ENCODE results near the gene LRBA. TPM values are rescaled to one million over a fixed set of nuclear protein-coding genes. Genes with fewer than 3 reads are reported as not detected.

The LRBA gene
- total RNA-seq, 2 donors from 2014 or later = 55.5 to 77.7 TPM

DNA sequence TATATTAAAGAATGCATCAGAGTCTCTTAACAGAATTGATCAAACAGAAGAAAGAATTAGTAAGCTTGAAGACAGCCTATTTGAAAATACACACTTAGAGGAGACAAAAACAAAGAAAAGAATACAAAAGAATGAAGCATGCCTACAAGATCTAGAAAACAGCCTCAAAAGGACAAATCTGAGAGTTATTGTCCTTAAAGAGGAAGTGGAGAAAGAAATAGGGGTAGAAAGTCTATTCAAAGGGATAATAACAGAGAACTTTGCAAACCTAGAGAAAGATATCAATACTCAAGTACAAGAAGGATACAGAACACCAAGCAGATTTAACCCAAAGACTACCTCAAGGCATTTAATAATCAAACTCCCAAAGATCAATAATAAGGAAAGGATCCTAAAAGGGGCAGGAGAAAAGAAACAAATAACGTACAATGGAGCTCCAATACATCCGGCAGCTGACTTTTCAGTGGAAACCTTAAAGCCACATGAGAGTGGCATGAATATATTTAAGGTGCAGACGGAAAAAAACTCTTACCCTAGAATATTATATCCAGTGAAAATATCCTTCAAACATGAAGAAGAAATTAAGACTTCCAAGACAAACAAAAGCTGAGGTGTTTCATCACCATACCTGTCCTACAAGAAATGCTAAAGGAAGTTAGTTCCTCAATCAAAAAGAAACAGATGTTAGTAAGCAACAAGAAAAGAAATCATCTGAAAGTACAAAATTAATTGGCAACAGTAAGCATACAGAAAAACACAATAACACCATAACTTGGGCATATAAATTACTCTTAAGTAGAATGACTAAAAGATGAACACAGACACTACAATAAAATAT is 36.1 kb downstream of the LRBA start:
- no peaks in the 10 kb centered on the region for H3K27me3 ChIP-seq
- TF ChIP-seq, protein P1, sequence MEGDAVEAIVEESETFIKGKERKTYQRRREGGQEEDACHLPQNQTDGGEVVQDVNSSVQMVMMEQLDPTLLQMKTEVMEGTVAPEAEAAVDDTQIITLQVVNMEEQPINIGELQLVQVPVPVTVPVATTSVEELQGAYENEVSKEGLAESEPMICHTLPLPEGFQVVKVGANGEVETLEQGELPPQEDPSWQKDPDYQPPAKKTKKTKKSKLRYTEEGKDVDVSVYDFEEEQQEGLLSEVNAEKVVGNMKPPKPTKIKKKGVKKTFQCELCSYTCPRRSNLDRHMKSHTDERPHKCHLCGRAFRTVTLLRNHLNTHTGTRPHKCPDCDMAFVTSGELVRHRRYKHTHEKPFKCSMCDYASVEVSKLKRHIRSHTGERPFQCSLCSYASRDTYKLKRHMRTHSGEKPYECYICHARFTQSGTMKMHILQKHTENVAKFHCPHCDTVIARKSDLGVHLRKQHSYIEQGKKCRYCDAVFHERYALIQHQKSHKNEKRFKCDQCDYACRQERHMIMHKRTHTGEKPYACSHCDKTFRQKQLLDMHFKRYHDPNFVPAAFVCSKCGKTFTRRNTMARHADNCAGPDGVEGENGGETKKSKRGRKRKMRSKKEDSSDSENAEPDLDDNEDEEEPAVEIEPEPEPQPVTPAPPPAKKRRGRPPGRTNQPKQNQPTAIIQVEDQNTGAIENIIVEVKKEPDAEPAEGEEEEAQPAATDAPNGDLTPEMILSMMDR (IDR thresholded peaks at IDR 0.05) = no peak
- H3K4me3 ChIP-seq = no peak overlapping the region
- no peaks in the 10 kb centered on the region for H3K4me1 ChIP-seq
- no peak overlapping the region for H3K27ac ChIP-seq
- H3K9me3 ChIP-seq = no peaks in the 10 kb centered on the region
- H3K9ac ChIP-seq (ENCODE audit: low read depth in 2 of 2, low read length in 2 of 2) = no peak overlapping the region
- no peaks in the 10 kb centered on the region for H3K36me3 ChIP-seq
- DNase-seq = no peak
- intact Hi-C loops (cut with DNase I) = no loop called here

DNA sequence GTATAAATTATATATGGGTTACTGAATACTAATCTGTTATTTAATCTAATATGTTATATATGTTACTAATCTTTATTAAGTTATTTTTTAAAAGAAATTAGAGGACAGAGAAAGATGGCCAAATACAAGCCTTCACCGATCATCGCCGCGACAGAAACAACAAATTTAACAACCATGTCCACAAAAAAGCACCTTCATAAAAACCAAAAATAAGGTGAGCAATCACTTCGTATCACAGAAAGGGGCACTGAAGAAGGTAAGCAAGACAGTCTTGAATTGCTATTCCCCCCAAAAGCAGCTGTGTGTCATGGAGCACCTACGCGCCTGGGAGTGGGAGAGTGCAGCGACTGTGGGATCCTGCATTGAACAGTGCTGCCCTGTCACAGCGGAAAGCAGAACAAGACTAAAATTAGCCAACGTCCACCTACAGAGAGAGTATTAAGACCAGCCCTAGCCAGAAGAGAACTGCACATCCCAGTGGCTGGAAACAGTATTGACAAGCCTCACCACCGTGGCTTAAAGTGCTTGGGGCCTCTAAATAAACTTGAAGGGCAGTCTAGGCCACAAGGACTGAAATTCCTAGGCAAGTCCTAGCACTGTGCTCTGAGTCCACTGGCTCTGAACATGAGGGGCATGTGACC is 38.5 kb downstream of the LRBA start:
- no peaks in the 10 kb centered on the region for H3K4me1 ChIP-seq
- no peak overlapping the region for H3K9ac ChIP-seq (ENCODE audit: low read depth in 2 of 2, low read length in 2 of 2)
- no peak overlapping the region for H3K27ac ChIP-seq
- no peaks in the 10 kb centered on the region for H3K36me3 ChIP-seq
- TF ChIP-seq, protein P1 (IDR thresholded peaks at IDR 0.05) = no peak
- H3K4me3 ChIP-seq = no peak overlapping the region
- intact Hi-C loops (cut with DNase I) = no loop called here
- no peaks in the 10 kb centered on the region for H3K27me3 ChIP-seq
- DNase-seq = no peak
- H3K9me3 ChIP-seq = no peaks in the 10 kb centered on the region

DNA sequence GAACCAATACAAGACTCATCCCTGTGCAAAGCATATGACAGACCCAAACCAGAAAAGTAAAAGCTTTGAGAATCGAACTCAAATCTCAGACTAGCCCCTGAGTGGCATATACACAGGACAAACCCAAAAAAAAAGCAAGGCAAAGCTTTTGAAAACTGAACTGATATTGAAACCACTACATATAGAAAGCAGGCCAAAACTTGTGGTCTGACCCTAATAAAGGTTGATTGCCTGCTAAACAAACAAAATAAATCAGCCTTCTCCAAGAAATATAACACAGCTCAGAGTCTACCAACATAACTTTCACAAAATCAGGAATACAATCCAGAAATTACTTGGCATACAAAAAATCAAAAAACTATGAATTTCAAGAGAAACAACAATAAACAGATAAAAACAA is 40.3 kb downstream of the LRBA start:
- TF ChIP-seq, protein P1 (IDR thresholded peaks at IDR 0.05) = no peak
- intact Hi-C loops (cut with DNase I) = no loop called here
- H3K9me3 ChIP-seq = no peaks in the 10 kb centered on the region
- no peak for DNase-seq
- no peak overlapping the region for H3K4me3 ChIP-seq
- H3K36me3 ChIP-seq = no peaks in the 10 kb centered on the region
- no peaks in the 10 kb centered on the region for H3K27me3 ChIP-seq
- H3K27ac ChIP-seq = no peak overlapping the region
- H3K9ac ChIP-seq (ENCODE audit: low read depth in 2 of 2, low read length in 2 of 2) = no peak overlapping the region
- H3K4me1 ChIP-seq = no peaks in the 10 kb centered on the region

DNA sequence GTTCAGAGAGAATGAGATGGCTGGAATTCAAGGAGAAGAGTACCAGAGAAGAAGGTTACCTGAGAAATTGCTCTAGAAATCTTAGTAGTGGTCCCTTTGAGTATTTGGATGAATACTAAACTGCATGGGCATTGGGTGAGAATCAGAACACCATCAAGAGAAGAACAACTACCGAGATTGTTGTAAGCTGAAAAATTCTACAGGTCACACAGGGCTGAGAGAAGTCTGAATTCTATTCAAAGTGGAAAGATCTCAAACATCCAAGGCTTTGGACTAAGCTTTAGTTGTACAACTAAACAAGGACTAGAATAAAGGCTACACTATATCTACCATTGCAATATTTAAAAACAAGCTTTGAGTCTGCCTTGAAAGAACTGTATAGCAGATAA is 40.8 kb downstream of the LRBA start:
- Histone ChIP-seq H3K4me3 (no peak overlapping the region), H3K27me3 (no peaks in the 10 kb centered on the region)

DNA sequence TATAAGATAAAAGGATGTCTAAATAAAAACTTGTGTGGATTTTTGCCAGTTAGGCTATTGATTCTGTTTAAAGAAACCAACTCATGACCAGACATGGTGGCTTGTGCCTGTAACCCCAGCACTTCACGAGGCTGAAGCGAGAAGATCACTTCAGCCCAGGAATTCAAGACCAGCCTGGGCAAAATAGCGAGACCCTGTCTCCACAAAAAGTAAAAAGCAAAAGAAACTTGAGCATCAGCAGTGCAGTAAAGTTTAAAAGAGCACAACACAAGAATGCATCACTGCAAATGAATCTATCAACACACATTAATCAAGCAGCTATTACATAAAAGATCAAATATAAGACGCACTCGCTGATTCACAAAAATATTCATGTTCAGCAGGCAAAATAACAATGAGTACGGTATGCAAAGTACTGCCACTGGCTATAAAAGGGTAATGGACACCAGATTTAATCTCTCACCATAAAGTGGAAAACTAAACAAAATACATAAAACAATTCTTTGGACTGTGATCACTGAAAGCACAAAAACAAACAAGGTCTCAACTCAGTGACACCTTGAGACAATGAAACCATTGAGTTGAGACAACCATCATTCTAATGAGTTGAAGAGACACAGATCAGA is 41.3 kb downstream of the LRBA start:
- DNase-seq = no peak

More for the DNA sequence above, 40.8 kb downstream of the LRBA start:
- no peaks in the 10 kb centered on the region for H3K4me1 ChIP-seq
- H3K9ac ChIP-seq (ENCODE audit: low read depth in 2 of 2, low read length in 2 of 2) = no peak overlapping the region
- intact Hi-C loops (cut with DNase I) = no loop called here
- no peaks in the 10 kb centered on the region for H3K36me3 ChIP-seq
- no peak for DNase-seq
- no peaks in the 10 kb centered on the region for H3K9me3 ChIP-seq
- H3K27ac ChIP-seq = no peak overlapping the region
- TF ChIP-seq, protein P1 (IDR thresholded peaks at IDR 0.05) = no peak

More for the DNA sequence above, 41.3 kb downstream of the LRBA start:
- Histone ChIP-seq H3K27me3 (no peaks in the 10 kb centered on the region), H3K4me1 (no peaks in the 10 kb centered on the region), H3K27ac (no peak overlapping the region), H3K36me3 (no peaks in the 10 kb centered on the region), H3K9ac (ENCODE audit: low read depth in 2 of 2, low read length in 2 of 2) (no peak overlapping the region), H3K4me3 (no peak overlapping the region), H3K9me3 (no peaks in the 10 kb centered on the region)
- intact Hi-C loops (cut with DNase I) = no loop called here
- TF ChIP-seq, protein P1 (IDR thresholded peaks at IDR 0.05) = no peak

Data from colonic mucosa (tissue), 4 donors.